GM10248 (cell line): ENCODE measurements around the gene MPZ.

Source experiments
- CTCF ChIA-PET: fragments of 300-600 bp; sonication (Branson Sonifier 250); formaldehyde crosslinking; extraction: SDS; loops from one replicate; lab custom pipeline; 2021; ENCODE audit warnings: antibody characterized with exemption; lab: Yijun Ruan, JAX
- POLR2A ChIA-PET: fragments of 350-650 bp; sonication (Branson Sonifier 250); formaldehyde crosslinking; extraction: SDS; loops from one replicate; lab custom pipeline; 2020; ENCODE audit warnings: antibody characterized with exemption; lab: Yijun Ruan, JAX
- DNase-seq: peaks from one replicate; pipeline ENCODE4 v3.0.0; 2012; ENCODE audit errors: extremely low spot score
- CTCF ChIP-seq: IDR thresholded peaks from 2 replicates; pipeline ENCODE4 v1.5.1; 2012; ENCODE audit warnings: mild to moderate bottlenecking, low read depth; ENCODE audit errors: extremely low read depth, missing control alignments, control extremely low read depth

MPZ gene

GRCh38 chr1:161267321-161267720, 42.4 kb downstream of the MPZ start:
- POLR2A ChIA-PET = no interaction called here
- CTCF ChIA-PET = interaction anchor here (1.1 kb wide), 1 partner anchor 37 kb away, joined by 3 read pairs; no protein-coding TSS in a partner anchor
- no peak for DNase-seq
- TF ChIP-seq CTCF = no peak

- DNase-seq = no peak
- ChIA-PET POLR2A (no interaction called here), CTCF (interaction anchor here (1.1 to 1.8 kb wide), 4 partner anchors 11 to 41 kb away, joined by 3 to 4 read pairs (median 4); partner anchors contain the start of gene TOMM40L)
- TF ChIP-seq CTCF = no peak
Observed at GRCh38 chr1:161266836-161267235, 42.9 kb downstream of the MPZ start.

- TF ChIP-seq CTCF = no peak
- ChIA-PET CTCF (interaction anchor here (1.1 to 1.8 kb wide), 5 partner anchors 12 to 41 kb away, joined by 3 to 4 read pairs (median 4); partner anchors contain the start of gene TOMM40L), POLR2A (no interaction called here)
- DNase-seq = no peak
Observed at GRCh38 chr1:161266202-161266601, 43.6 kb downstream of the MPZ start.

GRCh38 chr1:161265305-161265704, 44.5 kb downstream of the MPZ start:
- DNase-seq = no peak
- TF ChIP-seq CTCF = no peak
- POLR2A ChIA-PET = no interaction called here
- CTCF ChIA-PET = interaction anchor here (1.2 to 1.8 kb wide), 2 partner anchors 13 to 35 kb away, joined by 3 to 4 read pairs; no protein-coding TSS in a partner anchor

GRCh38 chr1:161261261-161262235, 48.2 kb downstream of the MPZ start:
- DNase-seq = no peak
- POLR2A ChIA-PET = no interaction called here
- no peak for TF ChIP-seq CTCF
- CTCF ChIA-PET = interaction anchor here (0.8 to 1.4 kb wide), 9 partner anchors 13 to 190 kb away, joined by 3 to 4 read pairs (median 3); partner anchors contain the start of gene NR1I3

- ChIA-PET POLR2A (no interaction called here), CTCF (interaction anchor here (0.8 to 1.4 kb wide), 9 partner anchors 22 to 189 kb away, joined by 3 to 4 read pairs (median 3); partner anchors contain the start of gene NR1I3)
- no peak for TF ChIP-seq CTCF
- DNase-seq = no peak
Observed at GRCh38 chr1:161260376-161261260, 49.1 kb downstream of the MPZ start.
